HepG2 (cell line): ENCODE measurements around the gene MAGI1. TPM values are rescaled to one million over a fixed set of nuclear protein-coding genes. Genes with fewer than 3 reads are reported as not detected.

Experiments used
- ARID4A ChIP-seq: sonication (generic); formaldehyde crosslinking; IDR thresholded peaks from 2 replicates; pipeline ENCODE4 v1.5.0; 2020; ENCODE audit warnings: mild to moderate bottlenecking, missing genetic modification reagents, borderline replicate concordance
- ATRX ChIP-seq: sonication (generic); formaldehyde crosslinking; IDR thresholded peaks from 2 replicates; pipeline ENCODE4 v1.4.0; 2020; ENCODE audit warnings: missing genetic modification reagents, borderline replicate concordance
- CBX5 ChIP-seq: sonication (generic); formaldehyde crosslinking; IDR thresholded peaks from 2 replicates; pipeline ENCODE4 v1.4.0; 2020; ENCODE audit warnings: missing genetic modification reagents, borderline replicate concordance
- CCDC6 ChIP-seq: sonication (generic); formaldehyde crosslinking; IDR thresholded peaks from 2 replicates; pipeline ENCODE4 v1.8.1; 2022; ENCODE audit warnings: mild to moderate bottlenecking, missing genetic modification reagents, moderate library complexity
- DBP ChIP-seq: sonication (generic); formaldehyde crosslinking; IDR thresholded peaks from 2 replicates; pipeline ENCODE4 v1.4.0; 2020; ENCODE audit warnings: missing genetic modification reagents; ENCODE audit errors: not compliant biosample characterization
- EED ChIP-seq: sonication (generic); formaldehyde crosslinking; IDR thresholded peaks from 2 replicates; pipeline ENCODE4 v1.5.0; 2020; ENCODE audit warnings: mild to moderate bottlenecking, missing genetic modification reagents
- ELF1 ChIP-seq: sonication (generic); formaldehyde crosslinking; IDR thresholded peaks from 2 replicates; pipeline ENCODE4 v1.4.0; 2020; ENCODE audit warnings: missing genetic modification reagents
- HNF4G ChIP-seq, 2 experiments: sonication (generic) in 1 of 2; formaldehyde crosslinking in 1 of 2; IDR thresholded peaks; 2 replicates each; pipeline versions ENCODE4 v1.4.0 to v1.6.1; 2011 to 2020; ENCODE audit warnings: borderline replicate concordance in 2 of 2, low read depth in 2 of 2, mild to moderate bottlenecking in 2 of 2, low read length in 1 of 2, missing genetic modification reagents in 1 of 2, moderate library complexity in 1 of 2
- KAT2B ChIP-seq: fragments of 150-350 bp; IDR thresholded peaks from 2 replicates; pipeline ENCODE4 v1.6.1; 2014; ENCODE audit warnings: low read depth, low read length, borderline replicate concordance
- KDM1A ChIP-seq: IDR thresholded peaks from 2 replicates; pipeline ENCODE4 v1.6.1; 2016; ENCODE audit warnings: missing compliant biosample characterization
- POLR2AphosphoS2 ChIP-seq: IDR thresholded peaks from 2 replicates; pipeline ENCODE4 v1.6.1; 2011; ENCODE audit warnings: low read depth, low read length, improper control_type of control experiment
- RNF2 ChIP-seq: fragments of 450-650 bp; conservative IDR thresholded peaks from 2 replicates; pipeline ENCODE4 v1.6.1; 2016; ENCODE audit warnings: low read depth
- SAP130 ChIP-seq: IDR thresholded peaks from 2 replicates; pipeline ENCODE4 v1.6.1; 2016; ENCODE audit warnings: low read depth
- SIN3A ChIP-seq: IDR thresholded peaks from 2 replicates; pipeline ENCODE4 v1.6.1; 2011; ENCODE audit warnings: low read depth, mild to moderate bottlenecking, control low read depth, low read length, borderline replicate concordance
- SOX13 ChIP-seq, 3 experiments: fragments of 450-650 bp in 1 of 3; sonication (generic) in 1 of 3; formaldehyde crosslinking in 1 of 3; IDR thresholded peaks in 2 of 3; conservative IDR thresholded peaks in 1 of 3; 2 replicates each; pipeline versions ENCODE4 v1.5.0 to v1.6.1; 2016 to 2020; ENCODE audit warnings: antibody characterized with exemption in 1 of 3, mild to moderate bottlenecking in 1 of 3, missing compliant biosample characterization in 1 of 3, missing genetic modification reagents in 1 of 3, moderate library complexity in 1 of 3
- SP140L ChIP-seq: sonication (generic); formaldehyde crosslinking; IDR thresholded peaks from 2 replicates; pipeline ENCODE4 v1.4.0; 2020; ENCODE audit warnings: missing genetic modification reagents, borderline replicate concordance
- TAF1 ChIP-seq: sonication (generic); formaldehyde crosslinking; IDR thresholded peaks from 2 replicates; pipeline ENCODE4 v1.4.0; 2020; ENCODE audit warnings: missing genetic modification reagents
- TARDBP ChIP-seq: sonication (generic); formaldehyde crosslinking; IDR thresholded peaks from 2 replicates; pipeline ENCODE4 v1.8.0; 2022; ENCODE audit warnings: mild to moderate bottlenecking, missing genetic modification reagents
- TERF1 ChIP-seq: sonication (generic); formaldehyde crosslinking; IDR thresholded peaks from 2 replicates; pipeline ENCODE4 v1.8.0; 2022; ENCODE audit warnings: mild to moderate bottlenecking, missing genetic modification reagents, moderate library complexity
- ZBTB43 ChIP-seq: sonication (generic); formaldehyde crosslinking; conservative IDR thresholded peaks from 2 replicates; pipeline ENCODE4 v1.4.0; 2020; ENCODE audit warnings: missing genetic modification reagents
- ZNF317 ChIP-seq: sonication (generic); formaldehyde crosslinking; IDR thresholded peaks from 2 replicates; pipeline ENCODE4 v1.5.0; 2020; ENCODE audit warnings: mild to moderate bottlenecking, missing genetic modification reagents
- ZNF354B ChIP-seq: sonication (generic); formaldehyde crosslinking; IDR thresholded peaks from 2 replicates; pipeline ENCODE4 v1.8.0; 2022; ENCODE audit warnings: mild to moderate bottlenecking, missing genetic modification reagents
- ZNF605 ChIP-seq: sonication (generic); formaldehyde crosslinking; IDR thresholded peaks from 2 replicates; pipeline ENCODE4 v1.8.0; 2022; ENCODE audit warnings: mild to moderate bottlenecking, missing genetic modification reagents
- ZNF75D ChIP-seq: sonication (generic); formaldehyde crosslinking; IDR thresholded peaks from 2 replicates; pipeline ENCODE4 v1.8.1; 2023; ENCODE audit warnings: missing genetic modification reagents, mild to moderate bottlenecking, borderline replicate concordance
- polyA plus RNA-seq, 8 experiments: library from polyadenylated mRNA; depleted of rRNA in 3 of 8; stranded (reverse) in 7 of 8; unstranded in 1 of 8; fragments of >200 nt; fragmentation: Illumina TruSeq in 4 of 8; extraction: Trizol in 4 of 8; gene quantifications; 2 replicates each; pipeline versions ENCODE4 v1.2.1 to v1.2.3, GENCODE V29; 2011 to 2016; ENCODE audit warnings: low read depth in 4 of 8, missing spikeins in 1 of 8, mixed read lengths in 1 of 8; ENCODE audit not compliant: insufficient read depth in 1 of 8
- total RNA-seq, 5 experiments: library from RNA; depleted of rRNA; stranded (reverse); fragments of >200 nt; fragmentation: Illumina TruSeq; extraction: Trizol; gene quantifications; 2 replicates each; pipeline ENCODE4 v1.2.3, GENCODE V29; 2016; ENCODE audit warnings: low read depth in 1 of 5

MAGI1 gene
- total and polyA plus RNA-seq, 2 of the 13 experiments (the other 11 are each of a cell fraction or from before 2014, with no cell fraction given) = 22.2 to 26.0 TPM

GRCh38 chr3:65928110-65928509 is 110.6 kb downstream of the MAGI1 start (continued):
- TF ChIP-seq ELF1 = no peak
- no peak for TF ChIP-seq EED (CRISPR knock-in tag)
- TF ChIP-seq CBX5 (CRISPR knock-in tag) = no peak
- no peak for TF ChIP-seq TERF1
- TF ChIP-seq RNF2 = no peak
- no peak for TF ChIP-seq ZNF354B
- TF ChIP-seq ZBTB43 (CRISPR knock-in tag) = no peak
- TF ChIP-seq ZNF75D (CRISPR knock-in tag) = no peak
- TF ChIP-seq DBP (CRISPR knock-in tag) = no peak
- no peak for TF ChIP-seq CCDC6
- no peak; the same call in 1 of the 2 replicates for TF ChIP-seq KAT2B
- TF ChIP-seq TARDBP = no peak
- peak; percentile 35 for TF ChIP-seq SAP130 (CRISPR knock-in tag)
- no peak for TF ChIP-seq ARID4A (CRISPR knock-in tag)
- no peak for TF ChIP-seq SIN3A
- no peak for TF ChIP-seq ZNF605 (CRISPR knock-in tag)
- no peak for TF ChIP-seq KDM1A (CRISPR knock-in tag)
- TF ChIP-seq HNF4G (IDR thresholded peaks at IDR 0.05; ENCODE audit: borderline replicate concordance, low read depth, low read length) = no peak
- TF ChIP-seq HNF4G (CRISPR knock-in tag; IDR thresholded peaks at IDR 0.05; ENCODE audit: borderline replicate concordance, low read depth) = no peak
- TF ChIP-seq SP140L (CRISPR knock-in tag) = no peak
- 0 out of 2 replicates have a peak, but pooled peaks have one; percentile 14 for TF ChIP-seq SOX13 (IDR thresholded peaks at IDR 0.05)
- peak in 1 of 2 experiments; percentile 75; a peak in 2 of 4 replicates for TF ChIP-seq SOX13 (CRISPR knock-in tag; conservative IDR thresholded peaks at IDR 0.05 in 1 of 2, IDR thresholded peaks at IDR 0.05 in 1 of 2)
- TF ChIP-seq ZNF317 (CRISPR knock-in tag) = 0 out of 2 replicates have a peak, but pooled peaks have one; percentile 41
- TF ChIP-seq ATRX (CRISPR knock-in tag) = no peak
- no peak for TF ChIP-seq TAF1
- TF ChIP-seq POLR2AphosphoS2 = no peak
